Epidermal melanocyte (primary cell): ENCODE measurements around the gene UST.
"Not testable (repeated sequence)": the region's sequence is repeated elsewhere in the genome, so short reads cannot be mapped to it uniquely, and the experiment has no call there.

Source experiments
- DNase-seq: peaks from one replicate; pipeline ENCODE4 v3.0.0; 2011; ENCODE audit warnings: low spot score; ENCODE audit not compliant: insufficient read length

The UST gene

DNA sequence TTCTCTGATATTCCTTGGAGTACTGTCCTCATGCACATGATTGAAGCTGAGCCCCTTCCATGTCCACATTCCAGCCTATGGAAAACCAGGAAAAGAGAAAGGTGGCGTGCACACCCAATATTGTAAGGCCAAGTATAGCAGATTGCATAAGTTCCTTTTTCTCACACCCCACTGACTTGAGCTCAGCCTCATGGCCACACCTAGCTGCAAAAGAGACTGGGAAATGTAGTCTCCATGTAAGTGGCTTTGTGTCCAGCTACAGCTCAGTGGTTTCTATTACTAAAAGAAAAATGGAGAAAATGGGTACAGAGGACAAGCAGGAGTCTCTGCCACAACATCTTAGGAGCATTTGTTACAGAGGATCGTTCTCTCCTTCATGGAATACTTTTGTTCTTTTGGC is 10.8 kb upstream of the UST start:
- DNase-seq: no peak

DNA sequence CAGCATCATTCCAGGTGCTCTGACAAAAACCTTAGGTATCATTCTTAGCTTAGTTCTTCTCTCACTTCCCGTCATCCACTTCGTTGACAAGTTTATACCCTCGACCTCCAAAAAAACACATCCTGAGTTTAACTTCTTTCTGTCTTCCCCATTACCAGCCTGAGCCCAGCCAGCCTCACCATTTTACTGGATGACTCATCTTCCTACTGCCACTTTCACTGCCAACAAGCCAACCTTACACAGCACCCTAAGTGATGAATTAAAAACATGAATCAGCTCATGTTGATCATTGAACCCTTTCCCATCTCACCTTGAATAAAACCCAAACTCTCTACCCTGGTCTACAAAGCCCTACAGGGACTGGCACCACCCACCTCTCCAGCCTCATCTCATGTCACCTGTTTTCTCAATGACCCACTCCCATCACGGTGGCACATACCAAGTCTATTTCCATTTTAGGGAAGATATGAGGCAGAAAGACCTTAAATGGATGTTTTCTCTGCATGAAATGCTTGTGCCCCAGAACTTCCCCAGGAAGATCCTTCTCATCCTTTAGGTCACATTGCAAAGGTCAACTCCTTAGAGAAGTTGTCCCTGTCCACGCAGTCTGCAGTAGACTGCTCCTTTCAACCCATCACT is 9.9 kb upstream of the UST start:
- DNase-seq: no peak

DNA sequence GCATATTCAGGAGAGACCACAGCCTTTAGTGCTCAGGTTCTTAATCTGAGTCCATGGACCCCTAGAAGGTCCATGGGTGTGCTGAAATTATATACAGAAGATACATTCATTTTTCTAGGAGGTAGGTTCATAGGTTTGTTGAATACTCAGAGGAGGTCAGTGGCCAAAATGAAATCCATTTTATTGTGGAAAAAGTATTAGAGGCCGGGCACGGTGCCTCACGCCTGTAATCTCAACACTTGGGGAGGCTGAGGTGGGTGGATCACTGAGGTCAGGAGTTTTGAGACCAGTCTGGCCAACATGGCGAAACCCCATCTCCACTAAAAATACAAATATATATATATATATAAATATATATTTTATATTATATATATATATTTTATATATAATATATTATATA is 9.0 kb upstream of the UST start:
- DNase-seq: no peak

DNA sequence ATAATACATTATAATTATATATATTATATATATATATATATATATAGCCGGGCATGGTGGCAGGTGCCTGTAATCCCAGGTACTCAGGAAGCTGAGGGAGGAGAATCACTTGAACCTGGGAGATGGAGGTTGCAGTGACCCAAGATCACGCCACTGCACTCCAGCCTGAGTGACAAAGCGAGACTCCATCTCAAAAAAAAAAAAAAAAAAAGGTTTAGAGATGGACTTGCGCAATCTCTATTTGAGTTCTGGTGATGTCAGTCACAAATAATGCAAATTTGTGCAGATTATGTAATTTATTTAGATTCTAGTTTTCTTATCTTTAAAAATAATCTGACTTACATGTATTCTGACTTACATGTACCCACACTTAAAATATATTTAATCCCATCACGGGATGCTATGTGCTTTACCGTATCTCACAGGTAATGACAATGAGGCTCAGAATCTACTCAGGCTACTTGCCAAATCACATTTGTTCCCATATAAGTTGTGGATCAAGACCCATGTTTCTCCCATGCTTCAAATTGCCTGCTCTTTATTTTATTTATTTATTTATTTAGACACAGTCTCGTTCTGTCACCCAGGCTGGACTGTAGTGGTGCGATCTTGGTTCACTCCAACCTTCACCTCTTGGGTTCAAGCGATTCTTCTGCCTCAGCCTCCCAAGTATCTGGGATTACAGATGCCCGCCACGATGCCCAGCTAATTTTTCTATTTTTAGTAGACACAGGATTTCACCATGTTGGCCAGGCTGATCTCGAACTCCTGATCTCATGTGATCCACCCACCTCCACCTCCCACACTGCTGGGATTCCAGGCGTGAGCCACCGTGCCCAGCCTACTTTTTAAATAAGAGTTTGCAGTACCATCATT is 7.6 kb upstream of the UST start:
- DNase-seq: no peak

DNA sequence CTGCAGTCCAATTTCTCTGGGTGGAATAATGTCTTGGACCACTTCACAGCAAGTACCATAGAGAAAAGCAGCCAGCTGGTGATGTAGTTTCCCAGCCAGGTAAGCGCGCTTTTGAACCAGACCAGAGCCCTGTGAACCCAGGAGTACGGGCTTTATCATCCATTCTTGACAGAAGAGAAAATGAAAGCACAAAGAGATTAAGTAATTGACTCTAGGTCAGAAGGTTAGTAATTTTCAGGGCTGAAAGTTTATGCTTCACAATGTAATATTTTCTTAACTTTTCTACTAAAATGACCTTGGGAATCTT is 7.1 kb upstream of the UST start:
- no peak for DNase-seq

DNA sequence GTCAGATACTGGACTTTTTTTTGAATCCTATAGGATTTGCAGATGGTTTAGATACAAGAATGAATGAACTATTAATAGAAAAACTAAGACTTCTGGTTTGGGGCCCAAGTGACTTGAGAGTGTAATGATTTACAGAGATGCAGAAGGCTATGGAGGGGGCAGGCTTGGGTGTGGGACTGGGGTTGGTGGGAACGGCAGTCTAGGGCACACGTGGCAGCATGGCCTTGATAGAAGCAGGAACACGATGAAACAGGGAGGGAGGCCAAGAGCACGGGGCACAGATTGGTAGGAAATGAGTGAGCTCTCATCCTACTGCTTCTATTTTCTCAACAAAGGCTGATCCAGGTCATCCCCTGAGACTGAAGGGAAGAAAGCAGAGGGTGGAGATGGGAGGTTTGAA is 3.4 kb upstream of the UST start:
- no peak for DNase-seq

DNA sequence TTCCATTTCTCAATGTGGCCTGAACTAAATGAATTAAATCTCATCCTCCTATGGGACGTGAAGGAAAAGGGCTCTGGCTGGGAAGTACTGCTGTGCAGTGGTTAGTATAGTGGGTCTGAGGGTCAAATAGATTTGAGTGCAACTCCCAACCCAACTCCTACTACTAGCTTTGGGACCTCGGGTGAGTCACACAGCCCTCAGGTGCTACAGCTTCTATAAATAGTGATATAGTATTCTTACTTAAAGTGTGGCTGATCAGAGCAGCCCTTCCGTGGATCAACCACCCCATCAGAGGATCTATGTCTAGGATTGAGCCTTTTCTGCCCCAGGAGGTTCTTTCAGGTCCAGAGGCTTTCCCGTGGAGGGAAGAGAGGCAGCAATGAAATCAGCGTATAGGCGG is 904 bp upstream of the UST start:
- no peak for DNase-seq

DNA sequence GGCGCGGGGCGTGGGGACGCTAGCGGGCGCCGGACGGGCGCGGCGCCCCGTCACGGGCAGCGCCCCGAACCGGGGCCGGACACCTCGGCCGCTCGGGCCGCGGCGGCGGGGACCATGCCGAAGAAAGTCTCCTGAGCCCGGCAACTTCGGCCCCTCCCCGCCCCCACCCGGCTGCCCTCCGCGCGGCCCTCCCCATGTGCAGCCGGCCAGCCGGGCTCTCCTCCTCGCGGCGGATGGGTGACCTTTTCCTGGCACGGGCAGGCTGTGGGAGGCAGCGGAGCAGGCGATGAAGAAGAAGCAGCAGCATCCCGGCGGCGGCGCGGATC is 278 bp downstream of the UST start:
- DNase-seq: no peak

DNA sequence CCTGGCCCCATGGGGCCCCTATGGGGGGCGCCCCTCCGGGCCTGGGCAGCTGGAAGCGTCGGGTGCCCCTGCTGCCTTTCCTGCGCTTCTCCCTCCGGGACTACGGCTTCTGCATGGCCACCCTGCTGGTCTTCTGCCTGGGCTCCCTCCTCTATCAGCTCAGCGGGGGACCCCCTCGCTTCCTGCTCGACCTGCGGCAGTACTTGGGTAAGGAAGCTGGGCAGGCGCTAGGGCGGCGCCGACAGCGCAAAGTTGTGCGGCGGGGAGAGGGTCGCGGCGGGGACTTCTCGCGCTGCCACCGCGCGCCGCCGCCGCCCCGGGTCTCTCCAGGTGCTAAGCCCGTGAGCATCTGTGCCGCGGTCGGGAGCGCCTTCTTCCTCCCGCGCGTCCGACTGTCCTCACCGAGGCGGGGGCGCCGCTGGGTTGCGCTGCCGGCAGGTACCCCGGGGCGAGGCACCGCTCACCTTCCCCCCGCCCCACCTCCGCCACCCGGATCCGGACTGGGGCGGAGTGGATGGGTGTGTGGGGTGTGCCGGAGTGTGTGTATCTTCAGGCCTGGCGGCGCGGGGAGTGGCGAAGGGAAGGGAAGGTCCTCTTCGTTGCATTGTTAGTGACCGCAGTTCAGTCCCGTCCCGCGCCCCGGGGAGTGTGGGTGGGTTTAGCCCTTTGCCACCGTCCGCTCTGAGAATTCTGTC is 788 bp downstream of the UST start:
- DNase-seq: no peak

DNA sequence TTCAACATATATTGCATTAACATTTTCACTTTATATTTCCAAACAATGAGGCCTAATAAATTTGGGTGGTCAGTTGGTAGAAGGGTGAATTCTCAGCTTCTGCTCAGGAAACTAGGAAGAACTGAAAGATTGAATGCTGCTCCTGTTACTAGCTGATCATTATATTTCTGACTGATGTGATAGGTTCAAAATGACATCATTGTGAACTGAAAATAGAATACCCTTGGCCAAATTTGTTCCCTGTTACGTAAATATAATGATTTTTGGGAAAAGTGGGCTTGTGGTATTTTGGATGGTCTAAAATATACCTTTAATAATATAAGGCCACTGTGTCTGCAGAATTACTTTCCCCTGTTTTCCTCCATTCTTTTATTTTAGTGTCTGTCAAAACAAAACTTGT is 2.8 kb downstream of the UST start:
- no peak for DNase-seq

DNA sequence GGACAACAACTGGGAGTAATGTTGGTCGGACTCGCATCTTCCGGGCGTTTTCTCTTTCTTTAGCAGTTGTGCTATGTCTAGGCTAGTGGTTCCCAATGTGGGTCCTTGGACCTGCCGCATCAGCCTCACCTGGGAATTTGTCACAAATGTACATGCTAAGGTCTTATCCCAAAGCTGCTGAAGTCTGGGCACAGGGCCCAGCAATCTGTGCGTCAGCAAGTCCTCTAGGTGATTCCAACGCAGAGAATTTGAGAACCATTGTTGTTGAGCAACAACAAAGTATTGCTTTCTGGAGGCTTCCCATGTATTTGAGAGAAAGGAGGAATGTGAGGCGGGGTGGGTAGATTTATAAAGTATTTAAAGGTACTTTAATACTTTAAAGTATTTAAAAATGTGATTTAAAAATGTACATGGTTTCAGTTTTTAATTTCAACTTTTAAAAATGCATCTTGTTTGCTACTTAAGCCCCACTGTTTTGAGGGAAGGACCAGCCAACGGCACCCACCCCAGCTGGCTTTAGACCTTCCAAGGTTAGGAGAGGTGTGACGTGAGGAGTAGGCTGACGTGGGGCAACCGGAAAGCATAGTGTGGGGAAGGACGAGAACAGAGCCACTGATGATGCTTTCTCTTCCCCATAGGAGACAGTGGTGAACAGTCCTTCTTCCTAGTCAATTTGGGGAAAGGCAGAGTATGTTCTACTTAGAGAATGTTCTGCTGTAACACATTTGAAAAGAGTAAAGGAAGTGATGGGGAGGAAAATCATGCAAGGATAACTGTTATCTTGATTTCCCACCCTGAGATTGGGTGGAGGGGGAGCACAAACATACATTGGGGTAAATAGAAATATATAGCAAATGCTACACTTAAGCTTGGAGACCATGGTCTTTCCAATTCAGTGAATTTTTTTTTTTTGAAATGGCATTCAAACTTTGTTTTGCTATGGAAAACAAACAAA is 4.3 kb downstream of the UST start:
- no peak for DNase-seq

DNA sequence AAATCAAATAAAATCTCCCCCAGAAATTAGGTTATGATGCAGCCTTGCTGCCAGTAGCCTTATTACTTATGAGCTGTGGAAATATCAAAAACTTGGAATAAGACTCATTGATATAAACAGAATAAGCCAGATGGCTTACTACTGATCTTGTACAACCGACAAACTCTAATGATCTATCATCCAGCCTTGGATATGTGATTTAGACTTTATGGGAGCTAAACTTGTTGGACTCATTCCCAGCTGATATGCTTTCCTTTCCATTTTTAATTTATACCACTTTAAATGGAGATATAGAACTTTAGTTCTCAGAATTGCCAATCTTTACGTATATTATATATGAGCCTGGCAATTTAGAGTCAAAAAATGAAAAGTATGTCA is 5.0 kb downstream of the UST start:
- no peak for DNase-seq

DNA sequence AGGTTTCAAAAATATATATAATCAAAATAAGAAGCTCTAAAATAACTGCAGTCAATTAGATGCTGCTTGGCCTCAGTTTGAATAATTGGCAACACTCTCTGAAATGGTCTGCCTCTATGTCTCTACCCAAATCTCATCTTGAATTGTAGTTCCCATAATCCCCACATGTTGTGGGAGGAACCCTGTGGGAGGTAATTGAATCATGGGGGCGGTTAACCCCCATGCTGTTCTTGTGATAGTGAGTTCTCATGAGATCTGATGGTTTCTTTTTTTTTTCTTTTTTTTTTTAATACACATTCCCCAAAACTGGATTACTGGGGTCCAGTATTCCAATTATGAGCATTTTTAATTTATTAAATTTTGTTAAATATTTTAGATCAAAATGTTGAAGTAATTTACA is 8.5 kb downstream of the UST start:
- DNase-seq: not testable (repeated sequence)

DNA sequence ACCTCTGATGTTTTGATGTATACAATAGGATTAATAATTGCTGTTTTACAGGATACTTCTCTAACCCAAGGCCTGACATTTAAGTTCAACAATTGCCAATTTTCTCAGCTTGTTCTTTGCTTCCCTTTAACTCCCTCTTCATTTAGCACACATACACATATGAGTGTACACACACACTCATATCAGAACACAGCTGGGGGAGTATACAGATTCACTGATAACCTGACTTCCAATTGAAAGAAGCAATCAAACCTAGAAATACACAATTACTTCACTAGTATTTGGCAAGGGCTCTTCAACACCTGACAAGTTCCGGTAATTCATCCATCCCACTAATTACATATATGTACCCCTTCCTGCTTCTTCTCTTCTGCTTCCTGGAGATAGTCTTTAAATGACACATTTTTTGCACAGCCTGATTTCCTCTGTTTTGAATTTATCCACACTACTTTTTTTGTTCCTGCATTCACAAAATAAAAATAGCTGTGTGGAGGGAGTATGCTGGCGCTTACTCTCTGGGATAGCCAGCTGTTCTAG is 11.2 kb downstream of the UST start:
- no peak for DNase-seq

DNA sequence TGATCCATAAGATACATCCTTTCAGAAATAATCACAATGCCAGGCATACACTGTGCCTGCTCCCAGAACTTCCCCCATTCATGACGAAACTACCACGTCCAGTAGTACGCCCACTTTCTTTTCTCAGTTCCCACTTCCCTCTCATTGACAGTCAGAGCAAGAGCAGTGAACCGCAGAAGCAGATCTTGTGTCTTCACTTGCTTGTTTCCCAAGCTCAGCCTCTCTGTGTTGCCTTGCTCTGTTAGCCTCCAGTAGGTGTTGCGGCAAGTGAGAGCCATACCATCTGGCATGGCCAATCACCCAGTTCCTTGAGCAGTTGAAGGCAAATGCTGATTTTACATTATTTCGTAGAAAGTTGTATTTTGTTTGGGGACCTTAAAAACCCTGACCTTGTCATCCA is 11.7 kb downstream of the UST start:
- DNase-seq: no peak

DNA sequence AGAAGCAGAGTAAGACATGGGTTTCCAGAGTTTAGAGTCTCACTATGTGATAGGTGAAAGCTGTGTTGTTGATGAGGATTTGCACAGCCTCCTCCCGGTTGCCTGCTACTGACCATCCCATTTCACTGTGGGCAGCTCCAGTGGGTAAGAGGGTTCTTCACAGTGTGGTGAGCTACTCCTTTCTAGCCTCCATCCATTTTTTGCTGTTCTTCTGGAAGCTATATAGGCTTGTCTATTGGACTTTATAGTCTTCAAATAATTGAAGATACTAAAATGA is 13.4 kb downstream of the UST start:
- DNase-seq: no peak

DNA sequence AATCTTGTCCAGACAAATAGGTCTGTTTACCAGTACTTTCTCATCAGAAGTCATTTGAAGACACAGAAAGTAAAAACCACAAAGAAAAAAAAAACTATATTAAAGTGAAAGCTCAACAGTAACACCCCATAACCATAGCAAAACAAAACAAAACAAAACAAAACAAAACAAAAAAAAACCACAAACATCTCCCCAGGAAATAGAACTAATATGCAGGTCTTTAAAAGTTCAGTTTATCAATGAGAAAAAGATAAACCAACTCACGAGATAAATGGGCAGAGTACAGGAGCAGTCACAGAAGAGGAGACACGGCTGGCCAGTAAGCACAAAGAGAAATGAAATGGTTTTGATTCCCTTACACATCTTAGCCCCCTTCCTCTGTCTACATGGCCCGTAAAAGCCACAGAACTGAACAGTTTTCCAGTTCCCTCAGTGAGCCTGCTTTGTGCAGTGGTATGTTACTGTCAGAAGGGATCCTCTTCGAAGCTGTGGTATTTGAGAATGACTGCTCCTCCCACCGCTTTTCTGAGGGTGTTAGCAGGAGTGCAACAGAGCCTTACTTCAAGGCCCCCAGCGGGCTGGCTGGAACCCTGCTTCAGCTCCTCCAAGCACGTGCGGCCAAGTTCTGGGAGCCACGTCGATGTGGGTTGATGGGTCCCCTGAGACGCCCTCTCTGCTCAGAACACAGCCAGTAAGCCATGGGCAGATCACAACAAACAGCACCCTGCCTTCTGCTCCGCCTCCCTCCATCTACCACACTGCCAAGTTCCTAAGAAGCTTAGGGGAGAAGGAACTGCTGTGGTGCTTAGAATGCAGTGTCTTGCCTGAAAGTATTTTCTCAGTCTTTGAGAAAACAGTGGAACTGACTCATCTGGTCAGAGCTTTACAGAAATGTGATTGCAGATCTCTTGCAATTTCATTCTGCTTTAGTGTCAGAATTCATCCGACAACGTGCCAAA is 14.0 kb downstream of the UST start:
- no peak for DNase-seq

DNA sequence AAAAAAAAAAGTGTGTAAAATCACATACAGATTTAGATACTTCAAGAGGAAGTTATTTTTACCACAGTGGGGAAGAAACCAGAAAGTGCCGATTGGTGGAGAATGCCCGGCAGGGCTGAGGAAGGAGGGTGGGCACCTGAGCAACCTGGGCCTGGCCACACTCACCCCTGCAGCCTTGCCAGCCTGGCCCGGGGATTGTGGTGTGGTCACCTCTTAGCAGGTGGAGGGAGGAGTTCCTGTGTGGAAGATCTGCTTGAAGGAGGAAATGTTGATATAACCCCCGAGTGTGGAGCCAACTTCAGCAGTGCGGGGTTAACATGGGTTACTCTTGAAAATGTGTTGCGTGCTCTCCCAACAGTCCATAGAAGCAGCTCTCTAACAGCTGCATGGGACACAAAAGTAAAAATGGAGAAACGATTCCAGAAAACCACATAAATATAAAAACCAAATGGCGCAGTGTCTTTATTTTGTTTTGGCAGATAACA is 14.7 kb downstream of the UST start:
- DNase-seq: no peak

DNA sequence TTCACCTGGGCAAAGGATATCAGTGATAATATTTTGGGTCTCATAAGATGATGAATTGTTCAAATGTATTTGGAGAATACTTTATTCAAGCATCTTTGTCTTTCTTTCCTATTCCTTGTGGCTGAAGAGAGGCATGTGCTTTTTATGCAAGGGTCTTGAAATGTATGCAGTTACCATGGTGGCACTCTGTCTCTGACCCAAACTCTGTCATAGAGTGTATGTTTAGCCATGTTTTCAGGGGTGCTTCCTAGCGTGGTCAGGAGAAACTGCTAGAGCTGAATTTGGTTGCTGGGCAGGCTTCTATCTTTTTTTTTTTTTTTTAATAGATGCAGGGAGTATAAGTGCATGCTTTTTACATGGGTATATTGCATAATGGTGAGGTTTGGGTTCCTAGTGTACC is 15.4 kb downstream of the UST start:
- no peak for DNase-seq

DNA sequence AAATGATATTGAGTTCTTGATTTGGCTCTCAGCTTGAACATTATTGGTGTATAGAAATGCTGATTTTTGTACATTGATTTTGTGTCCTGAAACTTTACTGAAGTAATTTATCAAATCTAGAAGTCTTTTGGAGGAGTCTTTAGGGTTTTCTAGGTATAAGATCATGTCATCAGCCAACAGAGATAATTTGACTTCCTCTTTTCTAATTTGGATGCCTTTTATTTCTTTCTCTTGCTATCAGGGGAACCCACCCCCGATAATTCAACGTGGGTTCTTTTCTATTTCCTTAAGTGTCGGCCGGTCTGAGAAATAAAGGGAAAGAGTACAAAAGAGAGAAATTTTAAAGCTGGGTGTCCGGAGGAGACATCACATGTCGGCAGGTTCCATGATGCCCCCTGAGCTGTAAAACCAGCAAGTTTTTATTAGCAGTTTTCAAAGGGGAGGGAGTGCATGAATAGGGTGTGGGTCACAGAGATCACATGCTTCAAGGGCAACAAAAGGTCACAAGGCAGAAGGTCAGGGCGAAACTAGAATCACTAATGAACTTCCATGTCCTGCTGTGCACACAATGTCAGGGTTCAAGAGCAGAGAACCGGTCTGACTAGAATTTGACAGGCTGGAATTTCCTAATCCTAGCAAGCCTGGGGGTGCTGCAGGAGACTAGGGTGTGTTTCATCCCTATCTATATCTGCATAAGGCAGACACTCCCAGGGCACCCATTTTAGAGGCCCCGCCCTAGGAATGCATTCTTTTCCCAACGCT is 17.6 kb downstream of the UST start:
- DNase-seq: not testable (repeated sequence)
